ENCODE results near the gene MBOAT2.
"Not testable (repeated sequence)": the region's sequence is repeated elsewhere in the genome, so short reads cannot be mapped to it uniquely, and the experiment has no call there.

The MBOAT2 gene

DNA sequence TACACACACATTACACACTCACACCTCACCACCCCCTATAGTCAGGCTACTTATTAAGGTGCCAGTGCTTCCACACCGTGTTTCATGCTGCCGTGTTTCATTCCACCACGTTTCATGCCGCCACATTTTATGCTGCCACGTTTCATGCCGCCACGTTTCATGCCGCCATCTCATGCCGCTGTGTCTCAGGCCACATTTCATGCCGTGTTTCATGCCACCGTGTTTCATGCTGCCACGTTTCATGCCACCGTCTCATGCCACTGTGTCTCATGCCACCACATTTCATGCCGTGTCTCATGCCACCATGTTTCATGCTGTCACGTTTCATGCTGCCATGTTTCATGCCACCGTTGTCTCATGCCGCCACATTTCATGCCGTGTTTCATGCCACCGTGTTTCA, 65.1 kb downstream of the MBOAT2 start:
- DNase-seq: no peak

DNA sequence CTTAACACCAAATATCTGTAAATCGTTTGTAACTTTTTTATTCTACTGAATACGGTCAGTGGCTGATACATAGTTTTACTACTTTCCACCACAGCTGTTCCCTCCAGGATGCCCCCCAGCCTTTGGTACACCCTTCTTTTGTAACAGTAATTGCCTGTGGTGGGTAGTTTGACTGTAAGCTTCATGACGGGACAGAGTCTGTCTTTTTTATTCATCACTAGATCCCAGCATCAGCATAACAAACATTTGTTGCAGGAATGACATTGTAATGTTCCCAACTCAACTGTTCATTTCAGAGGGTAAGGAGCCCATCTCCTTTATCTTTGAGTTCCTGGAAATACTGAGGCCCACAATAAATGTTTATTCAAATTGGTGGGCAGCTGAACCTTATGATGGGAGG, 67.5 kb downstream of the MBOAT2 start:
- DNase-seq: no peak

DNA sequence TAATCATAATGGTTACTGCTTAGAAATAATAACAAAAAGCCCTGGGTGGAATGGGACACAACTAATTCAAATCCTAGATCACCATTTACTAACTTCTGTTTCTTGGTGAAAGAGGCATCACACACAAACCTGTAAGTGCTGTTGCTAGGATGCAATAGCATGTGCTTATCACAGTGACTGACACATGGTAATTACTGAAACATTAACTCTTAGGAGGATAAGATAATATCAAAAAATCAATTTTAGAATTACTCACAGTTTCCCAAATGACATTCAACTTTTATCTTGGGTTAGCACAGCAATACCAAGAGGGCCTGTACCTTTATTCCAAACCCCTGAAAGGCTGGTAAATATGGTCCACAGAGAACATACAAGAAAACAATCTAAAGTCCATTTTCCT, 69.1 kb downstream of the MBOAT2 start:
- no peak for DNase-seq

DNA sequence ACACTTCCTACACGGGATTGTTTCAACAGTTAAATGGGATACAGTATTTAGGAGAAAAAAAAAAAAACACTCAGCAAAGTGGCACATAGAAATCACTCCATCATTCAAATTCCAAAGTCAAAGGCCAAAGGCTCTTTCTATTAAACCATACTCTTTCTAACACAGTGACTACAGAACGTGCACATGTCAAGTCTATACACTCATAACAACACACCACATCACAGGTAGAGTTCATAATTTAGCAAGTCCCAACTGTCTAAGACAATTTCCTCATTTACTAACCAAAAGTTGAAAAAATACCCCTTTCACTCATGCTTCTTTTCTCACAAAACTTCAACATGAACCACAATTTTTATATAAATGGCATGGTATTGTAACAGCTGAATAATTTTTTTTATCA, 70.8 kb downstream of the MBOAT2 start:
- no peak for DNase-seq

DNA sequence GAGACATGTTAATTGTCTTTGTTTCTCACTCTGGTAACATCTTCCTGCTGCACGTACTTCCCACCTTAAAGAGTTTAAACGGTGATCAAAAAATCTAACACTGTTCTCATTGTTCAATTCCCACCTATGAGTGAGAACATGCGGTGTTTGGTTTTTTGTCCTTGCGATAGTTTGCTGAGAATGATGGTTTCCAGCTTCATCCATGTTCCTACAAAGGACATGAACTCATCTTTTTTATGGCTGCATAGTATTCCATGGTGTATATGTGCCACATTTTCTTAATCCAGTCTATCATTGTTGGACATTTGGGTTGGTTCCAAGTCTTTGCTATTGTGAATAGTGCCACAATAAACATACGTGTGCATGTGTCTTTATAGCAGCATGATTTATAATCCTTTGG, 73.3 kb downstream of the MBOAT2 start:
- not testable (repeated sequence) for DNase-seq

DNA sequence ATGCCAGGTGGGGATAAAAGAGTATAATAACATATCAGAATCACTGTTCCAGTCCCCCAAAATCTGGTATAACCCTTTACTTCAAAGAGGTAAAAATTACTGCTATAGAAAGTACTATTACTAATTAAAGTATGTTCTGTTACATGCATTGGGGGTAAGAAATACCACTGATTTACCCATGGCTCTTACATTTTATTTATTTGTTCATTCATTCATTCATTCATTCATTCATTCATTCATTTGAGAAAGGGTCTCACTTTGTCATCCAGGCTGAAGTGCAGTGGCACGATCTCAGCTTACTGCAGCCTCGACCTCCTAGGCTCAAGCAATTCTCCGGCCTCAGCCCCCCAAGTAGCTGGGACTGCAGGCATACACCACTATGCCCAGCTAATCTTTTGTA, 74.4 kb downstream of the MBOAT2 start:
- no peak for DNase-seq

DNA sequence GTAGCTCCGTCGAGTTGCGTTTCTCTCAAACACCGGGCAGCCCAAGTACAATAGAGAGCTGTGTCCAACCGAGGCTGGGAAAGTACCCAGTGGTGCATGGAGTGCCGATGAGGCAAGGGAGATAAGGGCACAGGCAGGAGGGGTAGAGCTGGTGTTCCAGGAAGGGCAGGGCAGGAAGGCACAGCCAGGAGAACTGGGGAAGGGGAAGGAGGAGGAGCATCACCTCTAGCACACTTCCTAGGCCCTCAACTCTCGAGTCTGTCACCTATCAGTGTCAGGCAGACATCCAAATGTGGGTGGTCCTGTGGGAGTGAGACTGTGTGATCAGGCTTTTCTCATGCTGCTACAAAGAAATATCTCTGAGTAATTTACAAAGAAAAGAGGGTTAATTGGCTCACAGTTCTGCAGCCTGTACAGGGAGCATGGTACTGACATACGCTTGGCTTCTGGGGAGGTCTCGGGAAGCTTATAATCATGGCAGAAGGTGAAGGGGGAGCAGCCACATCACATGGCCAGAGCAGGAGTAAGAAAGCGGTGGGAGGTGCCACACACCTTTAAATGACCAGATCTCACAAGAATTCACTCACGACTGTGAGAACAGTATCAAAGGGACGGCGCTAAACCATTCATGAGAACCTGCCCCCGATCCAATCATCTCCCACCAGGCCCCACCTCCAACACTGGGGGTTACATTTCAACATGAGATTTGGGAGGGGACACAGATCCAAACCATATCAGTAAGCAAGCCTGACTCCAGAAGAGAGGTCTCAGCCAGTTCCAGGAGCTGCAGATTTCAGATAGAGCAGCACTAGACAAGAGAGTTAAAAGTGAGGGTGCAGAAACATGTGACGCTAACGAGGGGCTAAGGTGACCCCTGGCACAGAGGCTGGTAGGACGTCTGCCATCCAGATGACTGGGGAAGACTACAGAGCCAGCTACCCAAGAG, 75.7 kb downstream of the MBOAT2 start:
- no peak for DNase-seq

DNA sequence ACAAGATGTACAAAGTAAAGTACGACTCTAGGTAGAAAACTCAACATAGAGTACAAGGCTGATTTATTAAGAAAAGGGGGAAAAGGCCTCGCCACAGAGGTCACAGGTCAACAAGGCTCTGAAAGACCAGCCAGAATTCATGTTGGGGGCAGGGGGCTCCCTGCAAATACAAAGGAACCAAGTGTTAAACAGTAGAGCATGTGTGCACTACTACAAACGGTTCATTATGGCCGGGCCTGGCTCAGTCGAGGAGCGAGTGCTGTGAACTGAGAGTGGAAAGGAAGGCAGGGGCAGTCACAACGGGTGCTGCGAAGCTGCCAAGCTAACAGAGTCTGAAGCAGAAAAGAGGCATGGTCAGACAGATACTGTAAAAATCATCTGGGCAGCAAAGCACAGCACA, 77.1 kb downstream of the MBOAT2 start:
- DNase-seq: no peak

DNA sequence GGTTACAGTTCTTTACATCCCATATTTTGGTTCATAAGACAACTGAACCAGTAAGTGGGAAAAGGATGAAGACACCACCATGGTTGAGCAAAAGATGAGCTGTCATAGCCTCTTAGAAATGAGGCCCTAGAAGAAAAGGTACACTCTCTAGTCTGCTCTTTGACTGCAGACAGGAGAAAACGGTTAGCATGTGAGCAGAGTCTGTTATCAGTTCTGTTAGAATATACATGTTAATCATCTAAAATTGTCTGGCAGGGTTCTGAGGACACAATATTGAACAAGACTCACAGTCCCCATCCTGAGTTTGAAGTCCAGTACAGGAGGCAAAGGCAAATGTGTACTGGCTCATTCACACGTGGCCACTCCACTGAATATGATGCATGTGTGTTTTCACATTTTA, 78.1 kb downstream of the MBOAT2 start:
- DNase-seq: no peak

DNA sequence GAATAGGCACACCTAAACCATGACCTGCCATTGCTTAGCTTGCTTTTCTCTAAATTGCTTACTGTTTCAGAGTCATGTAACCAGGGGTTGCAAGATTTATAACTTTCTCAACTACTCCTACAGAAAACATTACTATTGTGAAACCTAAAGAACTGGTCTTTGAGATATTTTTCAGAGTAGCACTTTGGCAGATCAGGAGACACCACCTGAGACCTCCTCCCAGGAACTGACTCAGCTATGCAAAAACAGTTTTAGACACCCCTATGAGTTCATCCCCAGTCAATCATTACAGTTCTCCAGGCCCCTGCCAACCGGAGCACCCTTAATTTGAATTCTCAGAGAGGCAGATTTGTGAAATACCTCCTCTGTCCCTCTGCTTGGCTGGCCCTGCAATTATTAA, 80.3 kb downstream of the MBOAT2 start:
- no peak for DNase-seq

DNA sequence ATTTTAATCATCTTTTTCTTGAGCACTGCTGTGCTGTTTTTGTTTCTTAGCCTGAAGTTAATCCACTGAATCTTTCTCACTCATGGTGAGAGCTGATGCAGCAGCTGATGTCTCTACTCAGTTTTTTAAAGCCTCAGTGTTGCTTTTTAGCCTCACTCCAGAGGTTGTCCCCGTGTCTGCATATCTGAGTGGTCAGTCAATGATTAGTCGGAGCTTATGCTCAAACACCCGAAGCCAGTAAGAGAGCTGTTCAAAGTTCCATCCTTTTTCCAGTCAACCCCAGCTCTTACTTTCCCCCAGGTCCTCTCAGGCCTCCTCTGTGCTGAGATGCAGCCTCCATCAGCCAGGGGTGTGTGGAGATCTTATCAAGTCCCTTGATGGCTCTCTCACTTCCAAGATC, 81.1 kb downstream of the MBOAT2 start:
- DNase-seq: no peak

DNA sequence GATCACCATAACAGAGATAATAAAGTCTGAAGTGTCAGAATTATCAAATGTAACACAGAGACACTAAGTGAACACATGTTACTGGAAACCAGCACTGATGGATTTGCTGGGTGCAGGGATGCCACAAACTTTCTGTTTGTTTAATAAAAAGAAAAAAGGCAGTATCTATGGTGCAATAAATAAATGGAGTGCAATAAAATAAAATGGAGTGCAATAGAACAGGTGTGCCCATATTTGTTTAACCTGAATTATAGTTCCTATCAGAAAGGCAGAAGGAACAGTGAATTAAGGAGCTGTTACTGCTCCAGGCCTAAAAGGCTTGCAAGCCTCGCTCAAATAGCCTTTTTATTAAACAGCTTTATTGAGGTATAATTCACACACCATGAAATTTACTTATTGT, 85.1 kb downstream of the MBOAT2 start:
- no peak for DNase-seq

DNA sequence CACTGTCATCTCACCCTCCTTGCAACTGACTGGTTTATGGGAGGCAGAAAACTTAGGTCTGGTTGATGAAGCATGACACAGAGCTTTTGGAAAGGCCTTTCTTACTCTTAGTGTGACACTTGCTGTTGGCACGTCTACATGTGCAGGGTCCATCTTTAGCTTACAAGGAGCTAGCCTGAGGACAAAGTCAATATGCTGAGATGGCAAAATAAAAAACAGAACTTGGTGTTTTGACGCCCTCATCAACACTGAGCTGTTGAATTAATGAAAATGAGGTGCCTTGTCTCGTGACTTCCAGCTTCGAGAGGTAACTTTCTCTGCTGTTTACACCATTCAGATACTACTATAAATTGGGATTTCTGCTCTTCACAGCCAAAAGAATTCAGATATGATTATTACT, 87.5 kb downstream of the MBOAT2 start:
- DNase-seq: no peak

DNA sequence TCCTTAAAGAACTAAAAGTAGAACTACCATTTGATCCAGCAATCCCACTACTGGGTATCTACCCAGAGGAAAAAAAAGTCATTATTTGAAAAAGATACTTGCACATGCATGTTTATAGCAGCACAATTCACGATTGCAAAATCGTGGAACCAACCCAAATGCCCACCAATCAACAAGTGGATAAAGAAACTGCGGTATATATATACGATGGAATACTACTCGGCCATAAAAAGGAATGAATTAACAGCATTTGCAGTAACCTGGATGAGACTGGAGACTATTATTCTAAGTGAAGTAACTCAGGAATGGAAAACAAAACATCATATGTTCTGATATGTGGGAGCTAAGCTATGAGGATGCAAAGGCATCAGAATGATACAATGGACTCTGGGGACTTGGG, 89.7 kb downstream of the MBOAT2 start:
- not testable (repeated sequence) for DNase-seq

DNA sequence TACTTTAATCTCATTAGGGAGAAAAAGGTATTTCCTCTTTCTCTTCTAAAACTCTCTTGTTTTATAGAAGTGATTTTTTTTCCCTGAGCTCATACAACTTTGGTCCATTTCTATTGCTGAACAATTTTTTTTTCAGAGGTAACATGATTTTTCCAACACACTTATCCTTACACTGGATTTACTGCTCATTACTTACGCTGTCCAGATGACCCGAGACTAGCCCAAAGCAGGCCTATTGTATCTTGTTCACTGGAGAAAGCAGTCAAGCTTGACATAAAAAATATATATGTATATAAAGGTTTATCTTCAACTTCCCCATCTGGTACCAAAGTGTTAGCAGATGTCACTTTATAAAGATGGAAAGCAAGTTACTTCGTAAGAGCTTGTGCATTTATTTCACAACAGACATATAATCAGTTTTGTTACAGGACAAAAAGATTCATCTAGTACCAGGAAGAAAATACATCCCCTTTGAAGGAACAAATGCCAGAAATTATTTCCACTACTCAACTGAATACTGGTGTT, 95.7 kb downstream of the MBOAT2 start:
- no peak for DNase-seq

DNA sequence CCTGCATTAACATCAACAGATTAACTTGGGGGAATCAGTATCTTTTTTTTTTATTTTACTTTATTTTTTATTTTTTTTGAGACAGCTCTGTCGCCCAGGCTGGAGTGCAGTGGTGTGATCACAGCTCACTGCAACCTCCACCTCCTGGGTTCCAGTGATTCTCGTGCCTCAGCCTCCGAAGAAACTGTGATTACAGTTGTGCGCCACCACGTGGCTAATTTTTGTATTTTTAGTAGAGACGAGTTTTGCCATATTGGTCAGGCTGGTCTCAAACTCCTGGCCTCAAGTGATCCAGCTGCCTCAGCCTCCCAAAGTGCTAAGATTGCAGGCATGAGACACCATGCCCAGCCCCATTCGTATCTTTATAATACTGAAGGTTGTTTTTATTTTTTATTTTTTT, 99.6 kb downstream of the MBOAT2 start:
- DNase-seq: not testable (repeated sequence)

DNA sequence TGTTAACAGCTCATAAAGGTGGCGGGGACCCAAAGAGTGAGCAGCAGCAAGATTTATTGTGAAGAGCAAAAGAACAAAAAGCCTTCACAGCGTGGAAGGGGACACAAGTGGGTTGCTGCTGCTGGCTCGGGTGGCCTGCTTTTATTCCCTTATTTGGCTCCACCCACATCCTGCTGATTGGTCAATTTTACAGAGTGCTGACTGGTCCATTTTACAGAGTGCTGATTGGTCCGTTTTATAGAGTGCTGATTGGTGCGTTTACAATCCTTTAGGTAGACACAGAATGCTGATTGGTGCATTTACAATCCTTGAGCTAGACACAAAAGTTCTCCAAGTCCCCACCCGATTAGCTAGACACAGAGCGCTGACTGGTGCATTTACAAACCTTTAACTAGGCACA, 100.7 kb downstream of the MBOAT2 start:
- DNase-seq: not testable (repeated sequence)

DNA sequence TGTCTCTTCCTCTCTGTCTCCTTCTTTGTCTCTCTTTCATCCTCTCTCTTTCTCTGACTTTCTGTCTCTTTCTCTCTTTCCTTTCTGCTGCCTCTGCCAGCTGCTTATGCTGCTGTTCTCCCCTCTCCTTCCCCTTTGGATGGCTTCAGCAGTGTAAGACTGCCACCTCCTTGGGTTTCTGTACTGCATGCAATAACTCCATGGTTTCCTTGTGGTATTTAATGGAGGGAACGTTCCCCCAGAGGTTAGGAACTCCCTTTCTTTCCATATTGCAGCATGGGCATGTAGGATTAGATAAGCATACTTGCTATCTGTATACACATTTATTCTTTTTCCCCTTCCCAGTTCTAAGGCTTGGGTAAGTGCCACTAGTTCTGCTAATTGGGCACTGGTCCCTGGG, 106.3 kb downstream of the MBOAT2 start:
- not testable (repeated sequence) for DNase-seq

DNA sequence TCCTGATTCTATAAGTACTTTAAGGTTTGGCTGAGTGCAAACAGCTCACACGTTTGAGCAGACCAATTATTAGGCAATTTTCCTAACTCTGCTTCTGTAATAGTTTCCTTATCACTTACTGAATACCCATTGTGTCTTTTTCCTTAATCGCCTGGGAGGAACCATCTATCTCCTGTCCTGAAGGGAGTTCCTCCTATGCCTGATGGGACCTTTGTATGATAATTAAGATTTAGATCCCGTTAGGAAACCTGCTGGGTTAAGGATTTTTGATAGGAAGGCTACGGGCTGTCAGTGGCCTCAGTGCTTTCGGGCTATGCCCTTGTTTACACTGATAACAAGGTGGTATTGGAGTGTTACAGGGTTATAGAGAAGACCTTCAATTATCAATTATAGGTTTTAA, 106.8 kb downstream of the MBOAT2 start:
- not testable (repeated sequence) for DNase-seq

DNA sequence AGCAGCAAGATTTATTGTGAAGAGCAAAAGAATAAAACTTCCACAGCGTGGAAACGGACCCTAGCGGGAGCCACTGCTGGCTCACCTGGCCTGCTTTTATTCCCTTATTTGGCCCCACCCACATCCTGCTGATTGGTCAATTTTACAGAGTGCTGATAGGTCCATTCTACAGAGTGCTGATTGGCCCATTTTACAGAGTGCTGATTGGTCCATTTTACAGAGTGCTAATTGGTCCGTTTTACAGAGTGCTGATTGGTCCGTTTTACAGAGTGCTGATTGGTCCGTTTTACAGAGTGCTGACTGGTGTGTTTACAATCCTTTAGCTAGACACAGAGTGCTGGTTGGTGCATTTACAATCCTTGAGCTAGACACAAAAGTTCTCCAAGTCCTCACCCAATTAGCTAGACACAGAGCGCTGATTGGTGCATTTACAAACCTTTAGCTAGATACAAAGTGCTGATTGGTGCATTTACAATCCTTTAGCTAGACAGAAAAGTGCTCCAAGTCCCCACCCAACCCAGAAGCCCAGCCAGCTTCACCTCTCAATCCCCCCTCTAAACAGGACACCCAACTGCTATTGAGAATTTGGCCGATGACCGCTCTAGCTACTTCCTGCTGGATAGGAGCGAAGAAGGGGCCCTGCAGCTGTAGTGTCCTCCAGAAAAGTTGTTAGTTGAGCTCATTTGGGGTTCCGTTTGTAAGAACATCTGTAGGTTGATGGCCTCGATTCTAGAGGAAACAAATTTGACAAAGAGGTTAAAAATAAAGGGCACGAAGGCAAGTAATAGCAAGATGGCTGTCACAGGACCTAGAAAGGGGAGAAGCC, 108.2 kb downstream of the MBOAT2 start:
- not testable (repeated sequence) for DNase-seq

DNA sequence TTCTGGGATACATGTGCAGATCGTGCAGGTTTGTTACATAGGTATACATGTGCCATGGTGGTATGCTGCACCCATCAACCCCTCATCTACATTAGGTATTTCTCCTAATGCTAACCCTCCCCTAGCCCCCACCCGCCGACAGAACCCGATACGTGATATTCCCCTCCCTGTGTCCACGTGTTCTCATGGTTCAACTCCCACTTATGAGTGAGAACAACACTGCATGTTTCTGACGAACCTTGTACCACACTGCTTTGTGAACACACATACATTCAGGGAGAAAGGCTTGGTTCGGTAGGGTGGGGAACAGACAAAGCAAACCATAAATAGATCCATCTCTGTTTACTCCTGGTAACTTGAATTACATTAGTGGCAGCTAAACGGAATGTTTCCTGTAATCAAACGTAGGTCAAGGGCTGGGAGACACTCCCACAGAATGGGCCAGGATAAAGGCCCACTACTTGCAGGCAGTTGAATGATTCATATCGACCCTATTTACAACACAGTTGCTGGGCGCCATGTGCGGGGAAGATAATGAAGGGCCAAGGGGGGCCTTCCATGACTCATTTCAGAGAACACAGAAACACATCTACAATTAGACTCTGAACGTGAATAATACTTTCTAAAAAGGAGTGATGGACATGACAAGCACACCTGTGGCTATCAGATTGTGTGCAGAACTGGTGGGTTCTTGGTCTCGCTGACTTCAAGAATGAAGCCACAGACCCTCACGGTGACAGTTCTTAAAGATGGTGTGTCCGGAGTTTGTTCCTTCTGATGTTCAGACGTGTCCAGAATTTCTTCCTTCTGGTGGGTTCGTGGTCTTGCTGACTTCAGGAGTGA, 109.3 kb downstream of the MBOAT2 start:
- DNase-seq: no peak

DNA sequence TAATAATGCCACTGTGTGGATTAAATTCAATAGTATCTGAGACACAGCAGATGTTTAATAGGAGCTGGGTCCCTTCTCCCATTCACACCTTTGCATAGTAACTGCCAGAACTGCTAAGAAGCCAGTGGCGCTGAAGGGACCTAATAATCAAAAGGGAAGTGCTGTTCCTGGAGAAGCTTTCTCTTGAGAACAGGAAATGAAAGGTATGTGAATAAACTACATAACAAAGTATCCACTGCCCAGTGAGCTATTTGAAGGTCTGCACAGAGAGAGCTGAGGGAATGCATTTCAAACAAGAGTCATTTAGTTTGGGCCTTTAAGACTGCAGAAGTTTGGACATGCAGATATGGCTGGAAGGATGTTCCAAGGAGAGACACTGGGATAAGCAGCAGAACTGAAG, 110.0 kb downstream of the MBOAT2 start:
- DNase-seq: no peak

DNA sequence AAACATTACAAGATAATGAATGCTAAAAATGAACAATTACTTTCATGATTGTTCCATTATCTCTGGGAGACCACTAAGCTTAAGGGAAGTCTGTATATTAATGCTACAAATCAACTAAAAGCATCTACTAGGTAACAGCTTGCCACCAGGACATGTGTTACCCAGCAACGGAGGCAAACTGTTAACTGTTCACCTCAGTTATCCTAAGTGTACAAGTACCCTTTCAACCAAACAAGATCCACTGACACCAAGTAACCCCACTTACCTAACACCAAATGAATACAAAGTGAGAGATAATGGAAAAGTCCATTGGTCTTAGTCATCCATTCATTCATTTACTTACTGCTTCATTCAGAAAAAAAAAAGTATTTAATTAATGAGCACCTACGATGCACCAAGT, 111.4 kb downstream of the MBOAT2 start:
- DNase-seq: no peak
